Hematopoietic multipotent progenitor cell treated with erythropoietin and hydrocortisone succinate and interleukin-3 and kit ligand, for 8 days (in vitro differentiated cells): ENCODE results near the gene LENG1.
A peak's percentile ranks its signal among the peaks of the same experiment; 100 is the strongest.

Experiments used
- DNase-seq: peaks from one replicate; pipeline ENCODE4 v3.0.0-alpha.2; 2015

Gene LENG1

DNA sequence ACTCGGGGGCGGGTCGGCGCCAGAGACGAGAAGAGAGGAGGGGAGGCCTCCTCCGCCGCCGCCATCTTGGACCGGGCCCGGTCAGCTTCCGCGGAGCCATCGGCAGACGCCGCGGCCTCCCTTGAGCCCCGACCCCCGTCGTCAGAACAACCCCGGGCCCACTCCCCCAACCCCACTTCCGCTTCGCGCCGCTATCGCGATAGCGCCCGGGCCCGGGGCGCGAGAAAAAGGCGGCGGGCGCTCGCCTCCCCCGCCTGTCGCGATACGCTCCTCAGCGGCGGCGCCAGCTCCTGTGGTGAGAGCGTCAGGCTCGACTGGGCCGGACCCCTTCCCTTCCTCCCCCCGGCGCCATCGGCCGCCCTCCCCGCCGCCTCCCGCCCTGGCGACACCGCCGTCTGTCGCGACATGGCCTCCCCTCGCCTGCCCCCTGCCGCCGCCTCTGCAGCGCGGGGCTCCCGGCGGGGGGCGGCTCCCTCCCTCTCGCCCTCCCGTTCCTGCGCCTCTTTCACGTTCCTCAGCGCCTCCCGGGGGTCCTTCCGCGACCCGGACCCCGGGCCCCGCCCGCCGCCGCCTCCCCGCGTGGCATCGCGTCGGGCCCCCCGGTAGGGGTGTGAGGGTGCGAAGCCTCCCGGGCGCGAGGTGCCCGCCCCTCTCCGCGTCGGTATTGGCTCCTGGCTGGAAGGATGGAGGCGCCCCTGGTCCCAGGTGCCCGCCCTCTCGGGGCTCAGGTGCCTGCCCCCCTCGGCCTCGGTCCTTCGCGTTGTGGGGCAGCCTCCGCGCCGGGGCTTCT, 21.6 kb downstream of the LENG1 start, which contains the start of gene CNOT3:
CNOT3 (plus strand) TSS at position 64 of the 790 bp plus-strand sequence. CDS start 5,217 bp downstream, outside the sequence.
- DNase-seq, result no peak

DNA sequence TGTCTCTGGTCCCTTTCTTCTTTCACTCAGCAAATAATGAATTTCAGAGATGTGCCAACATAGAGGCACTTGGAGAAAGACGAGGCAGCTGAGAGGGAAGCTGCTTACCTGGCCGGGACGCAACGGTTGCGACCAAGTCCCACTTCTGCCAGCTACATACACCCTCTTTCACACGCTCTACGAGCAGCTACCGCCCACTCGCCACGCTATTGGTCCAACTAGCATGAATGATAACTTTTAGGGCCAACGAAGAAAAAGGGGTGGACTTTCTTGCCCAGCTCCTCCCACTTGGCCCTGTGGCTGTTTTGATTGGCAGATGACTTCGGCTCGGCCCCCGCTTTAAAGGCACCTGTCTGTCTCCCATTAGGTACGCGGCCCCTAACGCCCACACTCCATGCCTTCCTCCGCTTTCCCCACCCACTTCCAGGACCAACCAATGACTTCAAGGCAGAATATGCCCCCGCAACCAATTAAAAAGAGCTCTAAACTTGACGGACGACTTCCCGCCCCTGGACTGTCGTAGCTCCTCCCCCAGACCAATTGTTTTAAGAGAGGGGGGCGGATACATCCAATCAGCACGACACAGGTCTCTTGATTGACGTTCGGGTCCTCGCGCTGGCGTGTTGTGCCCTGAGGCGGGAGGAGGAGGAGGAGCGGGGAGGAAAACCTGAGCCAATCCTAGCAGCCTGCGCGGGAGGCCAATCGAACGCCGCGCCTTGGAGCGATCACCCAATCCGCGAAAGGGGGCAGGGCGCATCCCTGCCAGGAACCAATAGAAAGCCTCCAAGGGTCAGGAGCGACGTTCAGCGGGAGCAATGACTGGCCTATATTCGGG, 22.4 kb downstream of the LENG1 start:
- DNase-seq, result peak; percentile 100

DNA sequence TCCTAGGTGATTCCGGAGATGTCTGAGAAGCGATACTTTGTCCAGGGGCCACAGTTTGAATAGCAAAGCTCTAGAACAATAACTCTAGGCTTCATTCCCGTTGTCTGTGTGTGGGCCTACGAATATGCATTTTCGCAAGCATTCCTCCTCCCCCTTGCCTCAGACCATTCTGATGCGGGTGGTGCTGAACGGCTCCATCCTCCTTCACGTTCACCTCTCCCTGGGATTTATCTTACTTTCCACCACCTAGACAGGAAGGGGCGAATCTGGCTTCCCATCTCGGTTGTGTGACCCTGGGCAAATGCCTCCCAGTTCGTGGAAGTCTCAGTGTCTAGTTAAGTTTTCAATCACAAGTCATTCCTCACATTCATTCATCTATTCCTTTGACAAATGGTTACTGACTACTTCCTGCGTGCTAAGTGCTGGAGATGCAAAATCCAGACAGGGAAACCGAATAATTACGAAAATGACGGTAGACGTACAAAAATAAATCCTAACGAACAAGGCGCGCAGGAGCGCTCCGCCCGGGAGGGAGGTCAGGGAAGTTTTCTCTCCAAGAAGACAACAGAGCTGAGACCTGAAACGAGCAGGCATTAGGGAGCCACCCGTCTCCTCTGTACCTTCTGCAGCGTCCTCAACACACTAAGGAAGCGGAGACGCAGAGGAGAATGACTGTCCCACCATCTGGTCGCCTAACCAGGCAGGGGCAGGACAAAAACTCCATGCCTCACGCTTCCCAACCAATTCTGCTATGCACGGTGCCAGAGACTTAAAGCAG, 23.2 kb downstream of the LENG1 start:
- no peak for DNase-seq

DNA sequence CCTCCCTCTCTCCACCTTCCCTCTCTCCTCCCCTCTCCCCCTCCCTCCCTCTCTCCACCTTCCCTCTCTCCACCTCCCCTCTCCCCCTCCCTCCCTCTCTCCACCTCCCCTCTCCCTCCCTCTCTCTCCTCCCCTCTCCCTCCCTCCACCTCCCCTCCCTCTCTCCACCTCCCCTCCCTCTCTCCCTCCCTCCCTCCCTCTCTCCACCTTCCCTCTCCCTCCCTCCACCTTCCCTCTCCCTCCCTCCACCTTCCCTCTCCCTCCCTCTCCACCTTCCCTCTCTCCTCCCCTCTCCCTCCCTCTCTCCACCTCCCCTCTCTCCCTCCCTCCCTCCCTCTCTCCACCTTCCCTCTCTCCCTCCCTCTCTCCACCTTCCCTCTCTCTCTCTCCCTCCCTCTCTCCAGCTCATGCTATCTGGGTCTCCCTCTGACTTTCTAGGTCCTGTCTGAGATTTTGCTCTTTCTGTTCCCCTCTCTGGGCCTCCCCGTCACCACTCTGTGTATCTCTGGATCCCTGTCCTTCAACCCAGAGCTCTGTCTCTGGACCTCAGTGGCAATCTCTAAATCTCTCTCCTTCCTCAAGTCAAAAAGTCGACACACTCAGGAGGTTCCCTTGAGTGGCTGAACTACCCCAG, 25.4 kb downstream of the LENG1 start:
- no peak for DNase-seq

DNA sequence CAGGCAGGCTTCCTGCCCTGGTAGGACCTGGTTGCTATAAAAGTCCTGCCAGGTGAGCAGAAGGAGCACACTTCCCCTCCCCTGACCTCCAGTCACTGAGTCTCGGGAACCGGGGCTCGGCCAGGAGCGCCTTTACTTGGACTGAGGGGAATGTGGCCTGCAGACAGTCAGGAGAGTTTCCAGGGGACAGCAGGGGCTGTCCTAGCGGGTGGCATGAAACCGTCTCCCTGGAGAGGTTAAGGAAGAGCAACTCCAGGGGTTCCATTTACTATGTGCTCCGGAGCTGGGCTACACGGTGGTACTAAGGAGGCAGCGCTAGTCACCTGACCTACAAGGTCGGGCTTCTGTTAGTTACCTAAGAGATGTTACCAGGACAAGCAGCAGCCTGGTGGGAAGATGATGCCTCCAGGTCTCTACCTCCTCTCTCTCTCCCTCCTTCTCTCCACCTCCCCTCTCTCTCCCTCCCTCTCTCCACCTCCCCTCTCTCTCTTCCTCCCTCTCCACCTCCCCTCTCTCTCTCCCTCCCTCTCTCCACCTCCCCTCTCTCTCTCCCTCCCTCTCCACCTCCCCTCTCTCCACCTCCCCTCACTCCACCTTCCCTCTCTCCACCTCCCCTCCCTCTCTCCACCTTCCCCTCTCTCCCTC, 26.1 kb downstream of the LENG1 start:
- DNase-seq, result peak; percentile 22

DNA sequence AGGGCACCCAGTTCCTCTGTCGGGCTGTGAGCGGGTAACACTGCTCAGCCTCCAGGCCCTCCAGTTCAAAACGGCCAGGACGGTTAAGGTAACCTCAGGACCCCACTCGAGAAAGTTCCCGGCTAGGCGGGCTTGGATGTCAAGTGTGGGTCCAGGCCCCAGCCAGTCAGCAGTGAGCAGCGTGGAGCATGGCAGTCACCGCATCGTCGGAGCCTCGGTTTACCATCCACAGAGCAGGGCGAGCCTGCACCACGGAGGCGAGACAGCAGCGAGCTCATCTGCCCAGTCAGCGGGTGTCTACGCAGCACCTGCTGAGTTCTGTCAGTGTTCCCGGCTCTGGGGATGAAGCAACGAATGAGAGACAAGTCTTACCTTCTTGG, 29.9 kb downstream of the LENG1 start:
- no peak for DNase-seq

DNA sequence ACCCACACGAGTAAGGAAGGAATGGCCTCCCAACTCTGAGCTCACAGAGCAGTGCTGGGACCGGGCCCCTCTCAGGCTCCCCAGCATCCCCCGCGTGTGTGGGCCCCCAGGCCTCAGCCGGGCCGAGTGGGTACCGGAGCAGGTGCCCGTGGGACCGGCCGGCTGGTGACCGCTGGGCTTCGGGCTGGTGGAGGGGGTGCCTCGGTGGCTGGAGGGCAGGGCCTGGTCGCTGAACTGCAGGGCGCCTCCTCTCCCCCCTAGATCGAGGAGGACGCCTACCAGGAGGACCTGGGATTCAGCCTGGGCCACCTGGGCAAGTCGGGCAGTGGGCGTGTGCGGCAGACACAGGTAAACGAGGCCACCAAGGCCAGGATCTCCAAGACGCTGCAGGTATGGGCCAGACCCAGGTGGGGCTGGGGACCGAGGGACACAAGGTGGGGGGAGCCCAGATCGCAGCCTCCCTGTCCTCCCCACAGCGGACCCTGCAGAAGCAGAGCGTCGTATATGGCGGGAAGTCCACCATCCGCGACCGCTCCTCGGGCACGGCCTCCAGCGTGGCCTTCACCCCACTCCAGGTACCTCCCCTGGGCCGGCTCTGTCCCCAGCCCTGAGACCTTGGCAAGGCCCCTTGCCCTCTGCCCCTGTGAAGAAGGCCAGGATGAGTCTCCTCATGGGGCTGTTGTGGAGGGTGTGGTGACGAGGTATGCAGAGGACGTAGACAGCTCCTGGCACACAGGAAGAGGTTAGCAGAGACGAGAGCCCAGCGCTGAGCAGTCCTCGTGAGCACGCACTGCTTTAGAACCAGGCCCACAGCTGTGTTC, 30.5 kb downstream of the LENG1 start:
- no peak for DNase-seq

DNA sequence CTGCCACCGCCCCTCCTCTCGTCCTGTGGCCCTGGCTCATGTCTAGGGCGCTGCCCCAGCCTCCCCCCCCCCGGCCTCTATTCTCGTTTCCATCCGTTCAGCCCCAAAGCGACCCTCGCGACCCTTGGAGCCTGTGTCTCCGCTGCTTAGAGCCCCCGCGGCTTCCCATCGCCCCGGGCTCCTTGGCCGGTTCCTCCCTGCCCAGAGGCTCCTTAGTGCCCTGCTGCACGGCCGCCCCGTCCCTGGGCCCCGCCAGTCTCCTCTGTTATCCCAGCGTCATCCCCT, 31.1 kb downstream of the LENG1 start:
- no peak for DNase-seq

DNA sequence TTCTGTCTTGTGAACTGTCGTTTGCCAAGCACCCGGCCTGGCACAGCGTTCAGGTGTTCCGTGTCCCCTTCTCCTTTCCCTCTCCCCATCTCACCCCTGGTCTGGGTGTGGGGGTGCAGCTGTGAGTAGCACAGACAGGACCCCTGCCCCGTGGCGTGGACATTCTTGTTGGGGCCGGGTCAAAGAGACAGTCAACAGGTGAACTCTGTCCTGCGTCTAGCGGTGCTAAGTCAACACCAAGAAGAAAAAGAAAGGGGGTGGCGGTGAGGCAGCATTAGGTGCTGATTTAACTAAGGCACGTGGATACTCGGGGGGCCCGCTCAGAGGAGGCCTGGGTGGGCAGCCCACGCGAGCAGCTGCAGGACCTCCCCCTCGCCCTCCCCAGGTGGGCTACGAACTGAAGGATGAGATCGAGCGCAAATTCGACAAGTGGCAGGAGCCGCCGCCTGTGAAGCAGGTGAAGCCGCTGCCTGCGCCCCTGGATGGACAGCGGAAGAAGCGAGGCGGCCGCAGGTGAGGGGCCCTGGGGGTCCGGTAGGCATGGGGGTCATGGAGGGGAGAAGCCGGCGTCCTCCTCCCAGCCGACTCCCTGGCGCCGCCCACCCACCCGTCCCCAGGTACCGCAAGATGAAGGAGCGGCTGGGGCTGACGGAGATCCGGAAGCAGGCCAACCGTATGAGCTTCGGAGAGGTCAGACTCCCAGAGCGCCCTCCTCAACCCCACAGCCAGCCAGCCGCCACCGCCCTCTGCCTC, 31.7 kb downstream of the LENG1 start:
- DNase-seq, result no peak

DNA sequence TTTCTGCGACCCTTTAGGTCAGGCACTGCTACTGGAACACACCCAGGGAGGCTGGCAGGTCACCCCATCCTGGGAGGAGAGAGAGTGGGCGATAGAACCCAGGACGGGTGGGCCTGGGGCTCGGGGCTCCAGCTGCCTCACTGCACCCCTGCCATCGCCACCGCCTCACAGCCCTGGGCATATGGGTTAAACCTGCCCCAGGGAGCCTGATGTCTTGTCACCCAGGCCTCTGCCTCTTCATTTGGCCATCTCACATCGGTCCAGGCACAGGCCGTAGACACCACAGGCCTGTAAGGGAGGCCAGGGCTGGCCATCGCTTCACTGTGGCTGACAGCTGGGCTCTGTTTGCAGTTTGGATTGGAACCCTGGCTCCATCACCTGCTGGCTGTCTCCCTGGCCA, 33.8 kb downstream of the LENG1 start:
- no peak for DNase-seq

DNA sequence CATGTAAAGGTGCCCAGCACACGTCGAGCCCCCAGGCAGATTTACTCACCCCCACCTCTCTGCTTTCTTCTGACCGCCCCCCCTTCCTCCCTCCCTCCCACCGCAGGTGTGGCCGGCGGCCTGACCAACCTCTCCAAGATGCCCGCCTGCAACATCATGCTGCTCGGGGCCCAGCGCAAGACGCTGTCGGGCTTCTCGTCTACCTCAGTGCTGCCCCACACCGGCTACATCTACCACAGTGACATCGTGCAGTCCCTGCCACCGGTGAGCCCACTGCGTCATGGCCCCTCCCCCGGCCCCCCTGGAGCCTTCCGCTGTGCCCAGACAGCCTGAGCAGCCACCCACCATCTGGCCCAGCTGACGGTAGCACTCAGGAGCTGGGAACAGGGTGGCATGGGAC, 35.1 kb downstream of the LENG1 start:
- DNase-seq, result no peak

DNA sequence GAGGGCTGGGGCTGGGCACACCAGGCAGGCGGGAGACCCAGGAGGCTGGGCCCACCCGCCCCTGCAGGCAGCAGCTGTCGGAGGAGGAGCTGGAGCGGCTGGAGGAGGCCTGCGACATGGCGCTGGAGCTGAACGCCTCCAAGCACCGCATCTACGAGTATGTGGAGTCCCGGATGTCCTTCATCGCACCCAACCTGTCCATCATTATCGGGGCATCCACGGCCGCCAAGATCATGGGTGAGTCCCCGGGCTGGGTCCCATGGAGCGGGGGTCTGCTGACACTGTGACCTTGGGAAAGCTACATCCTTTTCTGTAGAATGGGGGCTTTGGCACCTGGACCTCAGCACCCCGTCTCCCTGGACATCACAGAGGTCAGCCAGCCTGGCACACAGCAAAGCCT, 35.8 kb downstream of the LENG1 start:
- no peak for DNase-seq

DNA sequence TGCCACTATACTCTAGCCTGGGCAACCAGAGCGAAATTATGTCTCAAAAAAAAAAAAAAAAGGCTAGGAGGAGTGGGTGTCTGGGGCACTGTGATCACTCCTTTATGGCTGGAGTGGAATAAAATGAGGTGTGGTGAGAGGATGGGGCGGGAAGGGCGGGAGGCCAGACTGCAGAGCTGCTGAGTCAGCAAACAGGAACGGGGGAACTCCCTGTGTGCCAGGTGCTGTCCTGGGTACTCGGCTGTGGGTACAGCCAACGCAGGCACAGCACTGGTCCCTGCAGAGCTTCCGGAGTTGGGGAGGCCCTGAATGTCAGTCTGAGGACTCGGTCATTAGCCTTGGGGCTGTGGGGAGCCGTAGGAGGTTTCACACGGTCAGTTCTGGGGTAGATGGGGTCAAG, 38.3 kb downstream of the LENG1 start:
- DNase-seq, result no peak

DNA sequence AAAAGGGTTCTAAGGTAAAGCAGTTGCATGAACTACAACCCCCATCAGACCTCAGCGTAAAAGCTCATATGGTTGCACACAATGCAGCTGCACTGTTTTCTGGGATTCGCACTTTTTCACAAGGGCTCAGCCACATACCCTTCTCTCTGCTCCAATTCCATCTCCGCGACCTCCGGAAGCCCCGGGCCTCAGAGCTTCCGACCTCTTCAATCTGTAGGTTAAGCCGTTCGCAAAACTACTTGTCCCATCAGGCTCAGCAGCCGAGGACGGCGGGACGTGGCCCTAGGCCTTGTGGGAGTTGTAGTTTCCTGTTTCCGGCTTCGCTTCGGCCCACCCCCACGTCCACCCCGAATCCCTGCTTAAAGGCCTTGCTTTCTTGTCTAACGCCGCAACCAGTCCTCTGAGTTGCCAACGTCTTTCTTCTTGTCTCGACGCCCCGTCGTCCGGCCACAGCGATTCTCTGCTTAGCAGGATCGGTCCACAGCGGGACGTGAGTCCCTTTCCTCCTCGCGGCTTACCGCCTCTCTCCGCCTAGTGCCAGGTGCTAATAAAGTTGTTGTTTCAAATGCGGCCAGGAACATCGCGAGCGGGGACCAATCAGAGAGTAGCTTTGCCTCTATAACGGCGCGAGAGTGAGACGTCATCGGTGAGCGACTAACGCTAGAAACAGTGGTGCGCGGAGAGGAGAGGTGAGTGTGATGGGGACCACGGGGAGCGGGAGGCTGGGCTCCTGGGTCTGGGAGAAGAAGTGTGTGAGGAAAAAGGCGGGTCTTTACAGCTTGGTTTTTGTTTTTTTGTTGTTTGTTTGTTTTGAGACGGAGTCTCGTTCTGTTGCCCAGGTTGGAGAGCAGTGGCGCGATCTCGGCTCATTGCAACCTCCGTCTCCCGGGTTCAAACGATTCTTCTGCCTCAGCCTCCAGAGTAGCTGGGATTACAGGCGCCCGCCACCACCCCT, 44.1 kb downstream of the LENG1 start, which contains the start of the genes PRPF31 and TFPT:
PRPF31 (plus strand) TSS at position 646 of the 955 bp plus-strand sequence. CDS start 2,525 bp downstream, outside the sequence.
TFPT (minus strand) TSS at position 549 of the 955 bp plus-strand sequence; CDS start at position 161, 388 bp downstream.
- DNase-seq, result peak; percentile 99

DNA sequence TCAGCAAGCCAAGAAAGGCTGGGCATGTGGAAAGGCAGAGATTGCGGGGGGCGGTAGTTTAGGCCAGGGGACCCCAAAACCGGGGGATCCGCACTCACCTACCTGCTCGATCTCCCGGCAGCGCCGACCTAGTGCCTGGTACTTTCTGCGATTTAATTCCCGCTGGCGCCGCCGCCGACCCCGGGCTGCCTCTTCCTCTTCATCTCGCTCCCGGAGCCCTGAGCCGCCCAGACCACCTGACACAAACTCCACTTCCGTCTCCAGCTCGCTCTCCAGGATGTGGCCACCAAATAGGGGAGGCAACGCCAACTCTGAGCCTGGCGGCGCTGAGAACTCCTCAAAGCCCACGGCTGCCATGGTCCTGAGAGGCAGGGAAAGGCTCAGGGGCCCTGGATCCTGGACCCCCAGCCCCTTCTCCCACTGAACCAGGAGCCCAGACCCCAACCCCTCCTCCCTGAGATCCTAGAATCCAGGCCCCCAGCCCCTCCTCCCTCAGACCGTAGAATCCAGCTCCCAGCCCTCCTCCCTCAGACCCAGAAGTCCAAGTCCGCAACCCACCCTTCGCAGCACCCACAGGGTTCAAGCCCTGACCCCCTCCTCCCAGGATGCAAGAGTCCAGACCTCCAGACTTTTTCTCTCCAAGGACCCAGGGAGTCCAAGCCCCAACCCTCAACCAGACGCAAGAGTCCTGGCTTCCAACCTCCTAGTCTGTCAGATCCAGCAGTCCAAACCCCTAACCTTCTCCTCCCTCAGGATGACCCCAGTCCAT, 45.0 kb downstream of the LENG1 start:
- DNase-seq, result peak; percentile 66

DNA sequence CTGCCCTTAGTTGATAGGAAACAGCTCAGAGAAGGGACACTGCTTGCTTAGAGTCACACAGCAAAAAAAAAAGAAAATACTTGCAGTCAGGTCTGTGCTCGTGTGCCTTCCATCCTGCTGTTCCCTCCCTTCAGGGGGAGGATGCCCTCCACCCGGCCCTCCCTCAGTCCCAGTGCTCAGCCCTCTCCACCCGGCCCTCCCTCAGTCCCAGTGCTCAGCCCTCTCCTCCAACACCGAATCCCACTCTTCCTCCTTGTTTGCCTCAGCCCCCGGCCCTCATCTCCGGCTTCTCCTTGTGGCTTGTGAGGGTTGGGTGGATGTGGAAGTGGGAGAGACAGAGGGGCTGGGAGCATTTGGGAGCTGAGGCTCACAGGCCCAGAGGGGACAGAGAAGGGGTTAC, 49.9 kb downstream of the LENG1 start:
- no peak for DNase-seq

DNA sequence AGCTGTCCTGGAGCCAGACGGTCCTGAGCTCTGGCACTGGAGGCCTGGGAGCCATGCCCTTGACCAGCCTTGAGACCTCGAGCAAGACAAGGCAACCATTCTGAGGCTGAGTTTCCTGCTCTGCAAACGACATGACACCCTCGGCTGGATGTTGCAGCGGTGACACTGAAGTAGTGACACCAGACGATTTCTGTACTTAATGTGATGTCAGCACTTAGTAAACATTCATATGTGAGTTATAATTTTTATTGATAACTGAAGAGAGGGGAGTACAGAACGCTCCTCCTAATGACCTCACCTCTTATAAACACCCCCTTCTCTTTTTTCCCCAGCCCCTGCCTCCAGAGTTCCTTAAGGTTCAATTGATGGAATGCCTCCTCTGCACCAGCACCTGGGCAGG, 51.0 kb downstream of the LENG1 start:
- no peak for DNase-seq

DNA sequence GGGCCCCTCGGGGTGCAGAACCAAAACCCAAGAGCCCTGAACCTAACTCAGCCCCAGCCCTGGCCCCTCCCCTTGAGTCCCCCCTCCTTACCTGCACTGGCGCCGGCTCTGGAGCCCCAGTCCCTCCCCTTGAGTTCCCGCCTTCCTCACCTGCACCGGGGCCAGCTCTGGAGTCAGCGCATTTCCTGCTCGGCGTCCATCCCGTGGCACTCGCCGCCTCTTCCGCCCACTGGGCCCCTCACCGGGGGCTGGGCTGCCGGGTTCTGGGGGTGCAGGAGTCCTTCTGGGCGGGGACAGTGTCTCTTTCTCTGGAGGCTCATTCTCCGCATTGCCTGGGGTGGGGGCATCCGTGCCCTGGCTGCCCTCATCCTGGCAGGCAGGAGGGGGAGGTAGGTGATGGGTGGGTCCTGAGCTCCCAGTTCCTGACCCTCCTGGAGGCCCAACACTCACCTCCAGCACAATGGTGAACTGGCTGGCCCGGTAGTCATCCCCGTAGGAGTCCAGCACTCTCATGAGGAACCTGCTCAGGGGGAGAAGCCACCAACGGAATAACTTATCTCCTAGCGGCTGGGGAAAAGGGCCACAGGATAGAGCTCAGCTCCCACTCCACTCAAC, 51.5 kb downstream of the LENG1 start:
- no peak for DNase-seq
